Liver (tissue), 9 donors: ENCODE measurements around the gene RNF6. TPM values are rescaled to one million over a fixed set of nuclear protein-coding genes. Genes with fewer than 3 reads are reported as not detected.

Source experiments
- DNase-seq: peaks from one replicate; pipeline ENCODE4 v3.0.0-alpha.2; 2017; ENCODE audit warnings: low spot score
- H3K27ac ChIP-seq, 2 donors: one replicate each; pipeline ENCODE4 v1.7.0; 2013; ENCODE audit warnings: inconsistent platforms in 2 of 2, low read length in 2 of 2, control low read depth in 1 of 2, low read depth in 1 of 2, mild to moderate bottlenecking in 1 of 2
- H3K27me3 ChIP-seq, 4 donors: one replicate each; pipeline versions ENCODE4 v1.6.1 to v1.7.0; 2013; ENCODE audit warnings: low read length in 3 of 4, inconsistent platforms in 1 of 4, mild to moderate bottlenecking in 1 of 4, moderate library complexity in 1 of 4; ENCODE audit not compliant: control insufficient read depth in 4 of 4, insufficient read depth in 4 of 4
- H3K36me3 ChIP-seq, 4 donors: one replicate each; pipeline versions ENCODE4 v1.6.1 to v1.7.0; 2013; ENCODE audit warnings: low read length in 3 of 4, mild to moderate bottlenecking in 3 of 4, low read depth in 1 of 4, moderate library complexity in 1 of 4; ENCODE audit not compliant: control insufficient read depth in 4 of 4, insufficient read depth in 3 of 4
- H3K4me1 ChIP-seq, 4 donors: one replicate each; pipeline versions ENCODE4 v1.6.1 to v1.7.0; 2013; ENCODE audit warnings: low read length in 3 of 4, mild to moderate bottlenecking in 3 of 4, moderate library complexity in 1 of 4; ENCODE audit not compliant: control insufficient read depth in 4 of 4, insufficient read depth in 4 of 4
- H3K4me3 ChIP-seq, 3 donors: one replicate each; pipeline versions ENCODE4 v1.6.1 to v1.7.0; 2013; ENCODE audit warnings: low read length in 3 of 3, control low read depth in 1 of 3, low read depth in 1 of 3, mild to moderate bottlenecking in 1 of 3
- H3K9ac ChIP-seq, 2 donors: one replicate each; pipeline ENCODE4 v1.7.0; 2013; ENCODE audit warnings: low read length in 2 of 2, mild to moderate bottlenecking in 2 of 2, moderate library complexity in 2 of 2, control low read depth in 1 of 2, low read depth in 1 of 2
- H3K9me3 ChIP-seq, 4 donors: one replicate each; pipeline versions ENCODE4 v1.6.1 to v1.7.0; 2013; ENCODE audit warnings: low read length in 3 of 4; ENCODE audit not compliant: control insufficient read depth in 4 of 4
- CTCF ChIP-seq: fragments of 150-350 bp; IDR thresholded peaks from 2 replicates; pipeline ENCODE4 v1.5.1; 2017; ENCODE audit warnings: improper control_type of control experiment, low read depth, low read length; ENCODE audit not compliant: missing input control
- EGR1 ChIP-seq, 2 donors: IDR thresholded peaks; 2 replicates each; pipeline ENCODE4 v1.6.1; 2016 to 2018; ENCODE audit warnings: antibody characterized with exemption in 2 of 2, low read depth in 2 of 2
- FOXA1 ChIP-seq: IDR thresholded peaks from 2 replicates; pipeline ENCODE4 v1.6.1; 2016; ENCODE audit warnings: antibody characterized with exemption
- FOXA2 ChIP-seq: IDR thresholded peaks from 2 replicates; pipeline ENCODE4 v1.6.1; 2016; ENCODE audit warnings: antibody characterized with exemption
- GABPA ChIP-seq, 2 donors: IDR thresholded peaks in 1 of 2; conservative IDR thresholded peaks in 1 of 2; 2 replicates each; pipeline ENCODE4 v1.6.1; 2016; ENCODE audit warnings: antibody characterized with exemption in 2 of 2, mild to moderate bottlenecking in 1 of 2, moderate library complexity in 1 of 2
- HNF4A ChIP-seq, 2 donors: conservative IDR thresholded peaks; 2 replicates each; pipeline ENCODE4 v1.6.1; 2016; ENCODE audit warnings: antibody characterized with exemption in 2 of 2, mild to moderate bottlenecking in 2 of 2
- HNF4G ChIP-seq: IDR thresholded peaks from 2 replicates; pipeline ENCODE4 v1.6.1; 2016; ENCODE audit warnings: antibody characterized with exemption
- JUND ChIP-seq, 2 donors: IDR thresholded peaks; 2 replicates each; pipeline ENCODE4 v1.6.1; 2016; ENCODE audit warnings: antibody characterized with exemption in 2 of 2
- MAX ChIP-seq: IDR thresholded peaks from 2 replicates; pipeline ENCODE4 v1.6.1; 2016; ENCODE audit warnings: antibody characterized with exemption
- NR2F2 ChIP-seq: IDR thresholded peaks from 2 replicates; pipeline ENCODE4 v1.6.1; 2016; ENCODE audit warnings: antibody characterized with exemption
- RAD21 ChIP-seq, 2 donors: IDR thresholded peaks; 2 replicates each; pipeline ENCODE4 v1.6.1; 2016; ENCODE audit warnings: antibody characterized with exemption in 2 of 2, mild to moderate bottlenecking in 2 of 2
- RXRA ChIP-seq, 2 donors: IDR thresholded peaks; 2 replicates each; pipeline ENCODE4 v1.6.1; 2017 to 2018; ENCODE audit warnings: antibody characterized with exemption in 2 of 2, mild to moderate bottlenecking in 1 of 2
- SP1 ChIP-seq: IDR thresholded peaks from 2 replicates; pipeline ENCODE4 v1.6.1; 2018; ENCODE audit warnings: antibody characterized with exemption, mild to moderate bottlenecking
- TAF1 ChIP-seq: conservative IDR thresholded peaks from 2 replicates; pipeline ENCODE4 v1.6.1; 2016; ENCODE audit warnings: antibody characterized with exemption, mild to moderate bottlenecking
- YY1 ChIP-seq: IDR thresholded peaks from 2 replicates; pipeline ENCODE4 v1.6.1; 2016; ENCODE audit warnings: antibody characterized with exemption, mild to moderate bottlenecking
- ZBTB33 ChIP-seq: IDR thresholded peaks from 2 replicates; pipeline ENCODE4 v1.6.1; 2016; ENCODE audit warnings: antibody characterized with exemption
- polyA plus RNA-seq, 2 donors: library from polyadenylated mRNA; stranded (reverse) in 1 of 2; unstranded in 1 of 2; fragments of 200-250 nt in 1 of 2; fragments of >200 nt in 1 of 2; fragmentation: Nextera tagmentation in 1 of 2; extraction: Ambion mirVana in 1 of 2; gene quantifications; one replicate each; pipeline versions ENCODE4 v1.2.1 to v1.2.3, GENCODE V29; 2013 to 2015
- total RNA-seq, 2 donors: library from RNA; depleted of rRNA; stranded (reverse); fragments of >200 nt; gene quantifications; one replicate each; pipeline ENCODE4 v1.2.3, GENCODE V29; 2014
- TF ChIP-seq, protein P1 (sequence below): IDR thresholded peaks from 2 replicates; pipeline ENCODE4 v1.6.1; 2016; ENCODE audit warnings: antibody characterized with exemption
- TF ChIP-seq, protein P2 (sequence below): IDR thresholded peaks from 2 replicates; pipeline ENCODE4 v1.6.1; 2016; ENCODE audit warnings: antibody characterized with exemption, mild to moderate bottlenecking
- donor health status: healthy.
- donor health status: healthy.
- donor health status: healthy.
- donor health status: healthy.
- donor health status: healthy.

The RNF6 gene
- total and polyA plus RNA-seq, 4 donors = 8.1 to 21.9 (median 14.8) TPM

DNA sequence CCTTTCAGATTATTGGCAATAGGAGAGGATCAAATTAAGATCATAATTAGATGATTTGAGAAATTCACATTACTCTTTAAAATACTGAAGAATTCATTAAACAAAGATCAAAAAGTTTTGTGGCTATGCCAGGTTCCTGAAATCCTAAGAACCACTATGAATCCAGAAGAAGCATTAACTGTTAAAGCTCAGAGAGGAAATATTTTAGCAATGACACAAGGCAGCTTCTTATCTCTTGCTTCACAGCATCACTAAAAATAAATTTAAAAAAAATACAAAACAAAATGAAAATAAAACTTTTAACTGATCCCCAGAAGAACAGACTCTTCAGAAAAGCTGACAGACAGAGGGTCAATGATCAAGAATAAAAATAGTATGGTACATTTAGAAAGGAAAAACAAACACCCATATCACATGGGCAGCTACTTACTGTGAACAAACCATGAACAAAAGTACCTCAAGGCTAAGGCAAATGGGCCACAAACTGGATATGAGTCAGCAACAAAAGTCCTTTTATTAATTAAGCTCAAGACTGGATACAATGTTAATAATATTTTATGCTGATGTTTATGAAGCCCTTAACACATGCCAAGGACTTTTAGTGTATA lies 19.6 kb downstream of the RNF6 start:
- Histone ChIP-seq H3K27me3 (no peaks in the 10 kb centered on the region), H3K9ac (no peak overlapping the region), H3K4me1 (peaks cover 0 to 1% (median 0%) of the 10 kb centered on the region in 4 donors), H3K9me3 (no peaks in the 10 kb centered on the region), H3K27ac (no peak overlapping the region), H3K4me3 (no peak overlapping the region), H3K36me3 (peaks cover 0 to 4% (median under 1%) of the 10 kb centered on the region in 4 donors)
- no peak for DNase-seq
- TF ChIP-seq SP1 (no peak), FOXA1 (no peak), JUND (IDR thresholded peaks at IDR 0.05) (no peak), RXRA (IDR thresholded peaks at IDR 0.05) (no peak), EGR1 (IDR thresholded peaks at IDR 0.05; ENCODE audit: low read depth in 2 of 2) (no peak), YY1 (no peak)
- TF ChIP-seq, protein P1, sequence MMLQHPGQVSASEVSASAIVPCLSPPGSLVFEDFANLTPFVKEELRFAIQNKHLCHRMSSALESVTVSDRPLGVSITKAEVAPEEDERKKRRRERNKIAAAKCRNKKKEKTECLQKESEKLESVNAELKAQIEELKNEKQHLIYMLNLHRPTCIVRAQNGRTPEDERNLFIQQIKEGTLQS = no peak

- no peak overlapping the region for H3K9ac ChIP-seq
- no peak for DNase-seq
- H3K36me3 ChIP-seq = peaks cover 0 to 2% (median 0%) of the 10 kb centered on the region in 4 donors
- TF ChIP-seq TAF1 (no peak), HNF4A (conservative IDR thresholded peaks at IDR 0.05) (no peak), FOXA1 (no peak)
- no peak overlapping the region for H3K4me3 ChIP-seq
- H3K9me3 ChIP-seq = no peaks in the 10 kb centered on the region
- peaks cover 0 to 7% (median 0%) of the 10 kb centered on the region in 4 donors for H3K4me1 ChIP-seq
- no peak overlapping the region for H3K27ac ChIP-seq
- no peaks in the 10 kb centered on the region for H3K27me3 ChIP-seq
Observed at GRCh38 chr13:26200811-26201210, 21.3 kb downstream of the RNF6 start.

DNA sequence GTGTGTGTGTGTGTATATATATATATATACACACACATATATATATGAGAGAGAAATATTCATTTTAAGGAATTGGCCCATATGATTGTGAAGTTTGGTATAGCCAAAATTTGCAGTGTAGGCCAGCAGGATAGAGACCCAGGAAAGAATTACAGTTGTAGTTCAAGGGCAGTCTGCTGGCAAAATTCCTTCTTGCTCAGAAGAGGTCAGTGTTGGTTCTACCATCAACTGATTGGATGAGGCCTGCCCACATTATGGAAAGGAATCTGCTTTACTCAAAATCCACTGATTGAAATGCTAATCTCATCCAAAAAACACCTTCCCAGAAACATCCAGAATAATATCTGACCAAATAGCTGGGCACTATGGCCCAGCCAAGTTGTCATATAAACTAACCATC lies 24.0 kb downstream of the RNF6 start:
- Histone ChIP-seq H3K9ac (no peak overlapping the region), H3K27me3 (no peaks in the 10 kb centered on the region), H3K4me3 (no peak overlapping the region), H3K4me1 (peaks cover 0 to 7% (median 0%) of the 10 kb centered on the region in 4 donors), H3K36me3 (peaks cover 0 to 6% (median 0%) of the 10 kb centered on the region in 4 donors), H3K9me3 (peaks cover 0 to 3% (median 2%) of the 10 kb centered on the region in 4 donors), H3K27ac (no peak overlapping the region)
- no peak for TF ChIP-seq MAX
- no peak for TF ChIP-seq JUND (IDR thresholded peaks at IDR 0.05)
- TF ChIP-seq GABPA (IDR thresholded peaks at IDR 0.05 in 1 of 2, conservative IDR thresholded peaks at IDR 0.05 in 1 of 2) = no peak
- no peak for TF ChIP-seq HNF4G
- TF ChIP-seq HNF4A (conservative IDR thresholded peaks at IDR 0.05) = no peak
- TF ChIP-seq FOXA1 = no peak
- TF ChIP-seq SP1 = no peak
- no peak for TF ChIP-seq EGR1 (IDR thresholded peaks at IDR 0.05; ENCODE audit: low read depth in 2 of 2)
- TF ChIP-seq, protein P1 = no peak
- TF ChIP-seq TAF1 = no peak
- no peak for TF ChIP-seq YY1
- no peak for TF ChIP-seq ZBTB33
- no peak for TF ChIP-seq NR2F2
- no peak for TF ChIP-seq CTCF
- no peak for TF ChIP-seq RAD21 (IDR thresholded peaks at IDR 0.05)
- TF ChIP-seq FOXA2 = no peak
- no peak for TF ChIP-seq RXRA (IDR thresholded peaks at IDR 0.05)
- TF ChIP-seq, protein P2, sequence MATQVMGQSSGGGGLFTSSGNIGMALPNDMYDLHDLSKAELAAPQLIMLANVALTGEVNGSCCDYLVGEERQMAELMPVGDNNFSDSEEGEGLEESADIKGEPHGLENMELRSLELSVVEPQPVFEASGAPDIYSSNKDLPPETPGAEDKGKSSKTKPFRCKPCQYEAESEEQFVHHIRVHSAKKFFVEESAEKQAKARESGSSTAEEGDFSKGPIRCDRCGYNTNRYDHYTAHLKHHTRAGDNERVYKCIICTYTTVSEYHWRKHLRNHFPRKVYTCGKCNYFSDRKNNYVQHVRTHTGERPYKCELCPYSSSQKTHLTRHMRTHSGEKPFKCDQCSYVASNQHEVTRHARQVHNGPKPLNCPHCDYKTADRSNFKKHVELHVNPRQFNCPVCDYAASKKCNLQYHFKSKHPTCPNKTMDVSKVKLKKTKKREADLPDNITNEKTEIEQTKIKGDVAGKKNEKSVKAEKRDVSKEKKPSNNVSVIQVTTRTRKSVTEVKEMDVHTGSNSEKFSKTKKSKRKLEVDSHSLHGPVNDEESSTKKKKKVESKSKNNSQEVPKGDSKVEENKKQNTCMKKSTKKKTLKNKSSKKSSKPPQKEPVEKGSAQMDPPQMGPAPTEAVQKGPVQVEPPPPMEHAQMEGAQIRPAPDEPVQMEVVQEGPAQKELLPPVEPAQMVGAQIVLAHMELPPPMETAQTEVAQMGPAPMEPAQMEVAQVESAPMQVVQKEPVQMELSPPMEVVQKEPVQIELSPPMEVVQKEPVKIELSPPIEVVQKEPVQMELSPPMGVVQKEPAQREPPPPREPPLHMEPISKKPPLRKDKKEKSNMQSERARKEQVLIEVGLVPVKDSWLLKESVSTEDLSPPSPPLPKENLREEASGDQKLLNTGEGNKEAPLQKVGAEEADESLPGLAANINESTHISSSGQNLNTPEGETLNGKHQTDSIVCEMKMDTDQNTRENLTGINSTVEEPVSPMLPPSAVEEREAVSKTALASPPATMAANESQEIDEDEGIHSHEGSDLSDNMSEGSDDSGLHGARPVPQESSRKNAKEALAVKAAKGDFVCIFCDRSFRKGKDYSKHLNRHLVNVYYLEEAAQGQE = no peak
- no peak for DNase-seq
